Left lobe of liver (tissue), 2 donors: Measurements from ENCODE around the gene TSHZ3. TPM values are rescaled to one million over a fixed set of nuclear protein-coding genes. Genes with fewer than 3 reads are reported as not detected.

ENCODE experiments used
- ATAC-seq: fragments of 200-7000 bp; cut with Tn5 transposase; one replicate; pipeline ENCODE4 v1.9.1; 2020; ENCODE audit warnings: mild to moderate bottlenecking, moderate library complexity
- DNase-seq: peaks from one replicate; pipeline ENCODE4 v3.0.0-alpha.2; 2020; ENCODE audit warnings: low spot score
- total RNA-seq: library from RNA; stranded (reverse); gene quantifications from one replicate; pipeline ENCODE4 v1.2.1, GENCODE V29; 2021
- donor health status: DM: no; HTN: no; CAD: no; lungs with moderate emphysema.
- donor health status: DM: no; HTN: yes; CAD: no.

TSHZ3 gene
- total RNA-seq, 1 donor from 2014 or later, result 1.1 TPM

- peak; percentile 8 for DNase-seq
- ATAC-seq, result no peak
Measured at GRCh38 chr19:31337008-31337914, 12.0 kb downstream of the TSHZ3 start.

GRCh38 chr19:31335716-31336115, 13.5 kb downstream of the TSHZ3 start:
- ATAC-seq (no peak), DNase-seq (no peak)

GRCh38 chr19:31334849-31335624, 14.2 kb downstream of the TSHZ3 start:
- ATAC-seq (no peak), DNase-seq (no peak)

GRCh38 chr19:31334101-31334848, 15.0 kb downstream of the TSHZ3 start:
- DNase-seq (no peak), ATAC-seq (no peak)

DNA sequence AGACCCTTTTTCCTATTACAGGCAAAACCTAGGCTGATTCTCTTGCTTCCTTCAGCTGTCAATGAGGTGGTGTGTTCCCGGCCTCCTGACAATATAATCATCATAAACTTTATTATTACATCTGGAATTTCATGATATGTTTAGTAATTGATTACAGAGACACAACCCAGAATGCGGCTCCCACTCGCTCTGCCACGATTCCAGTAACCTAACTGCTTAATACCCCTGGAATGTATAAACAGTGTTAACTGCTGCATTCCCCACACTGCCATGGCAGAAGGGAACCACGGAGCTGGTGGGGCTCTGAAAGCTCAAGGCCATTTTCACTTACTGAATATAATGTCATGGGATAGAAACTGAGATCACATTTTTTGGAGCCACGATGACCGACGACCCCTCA, 17.1 kb downstream of the TSHZ3 start:
- ATAC-seq, result no peak
- no peak for DNase-seq

GRCh38 chr19:31331536-31331935, 17.7 kb downstream of the TSHZ3 start:
- no peak for DNase-seq

DNA sequence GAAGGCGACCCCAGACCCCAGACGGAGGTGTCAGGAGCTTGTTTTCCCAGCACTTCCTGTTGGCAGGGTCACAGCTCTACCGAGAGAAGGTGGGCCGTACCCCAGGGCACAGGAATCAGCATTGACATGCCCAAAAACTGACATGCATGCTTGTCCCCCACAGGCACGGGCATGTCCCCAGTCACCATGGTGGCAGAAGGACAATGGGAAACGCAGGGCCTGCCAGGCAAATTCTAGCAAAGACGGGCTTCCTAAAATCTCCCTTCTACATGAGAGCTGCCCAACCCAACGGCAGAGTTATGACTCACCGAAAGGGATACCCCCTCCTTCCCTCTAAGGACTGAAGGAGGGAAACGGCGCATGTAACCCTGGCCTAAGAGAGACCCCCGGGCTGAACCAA, 18.5 kb downstream of the TSHZ3 start:
- ATAC-seq, result no peak
- DNase-seq, result no peak

More at GRCh38 chr19:31331536-31331935, 17.7 kb downstream of the TSHZ3 start:
- ATAC-seq, result no peak

DNA sequence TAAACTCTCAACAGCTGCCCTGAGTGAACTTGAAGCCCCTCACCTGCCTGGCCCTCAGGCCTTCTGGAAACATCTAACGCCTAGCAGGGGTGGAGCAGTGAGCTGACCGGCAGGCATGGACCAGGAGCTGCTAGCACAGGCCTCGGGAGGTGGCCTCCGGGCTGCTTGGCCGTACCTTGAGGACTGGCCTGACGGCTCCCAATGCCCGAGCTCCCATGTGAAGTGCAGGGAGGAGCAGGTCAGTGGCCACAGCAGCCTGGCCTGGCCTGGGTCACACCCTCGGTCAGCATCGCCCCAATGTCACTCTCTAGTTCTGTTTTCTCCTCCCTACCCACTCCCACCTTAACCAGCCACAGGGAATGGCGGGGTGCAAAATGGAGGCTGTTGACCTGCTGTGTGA, 19.0 kb downstream of the TSHZ3 start:
- peak; percentile 23 for ATAC-seq
- DNase-seq, result peak; percentile 26

- peak; percentile 49 for ATAC-seq
- no peak for DNase-seq
Measured at GRCh38 chr19:31329819-31330218, 19.4 kb downstream of the TSHZ3 start.

DNA sequence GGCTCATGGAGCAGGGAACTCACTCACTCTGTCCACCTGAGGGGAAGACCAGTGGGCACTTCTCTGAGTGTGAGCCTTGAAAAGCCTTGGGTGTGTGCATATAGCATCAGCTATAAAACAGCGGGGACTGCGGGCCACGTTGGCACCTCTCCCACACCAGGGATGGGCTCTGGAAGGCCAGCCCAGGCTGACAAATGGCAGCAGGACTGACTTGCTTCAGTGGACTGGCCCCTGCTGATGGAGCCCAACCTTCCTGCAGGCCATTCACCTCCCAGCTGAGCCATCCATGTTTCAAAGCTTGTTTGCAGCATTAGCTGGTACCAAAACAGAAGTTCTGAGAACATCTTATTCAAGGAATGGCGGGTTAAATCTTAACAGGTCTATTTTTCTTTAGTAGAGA, 21.0 kb downstream of the TSHZ3 start:
- no peak for ATAC-seq
- DNase-seq, result peak; percentile 39

- DNase-seq (peak; percentile 11), ATAC-seq (no peak)
Measured at GRCh38 chr19:31326329-31327028, 22.8 kb downstream of the TSHZ3 start.

- ATAC-seq, result no peak
Measured at GRCh38 chr19:31325342-31325741, 23.9 kb downstream of the TSHZ3 start.

GRCh38 chr19:31319465-31319864, 29.8 kb downstream of the TSHZ3 start:
- ATAC-seq (no peak), DNase-seq (peak; percentile 21)

More at GRCh38 chr19:31325342-31325741, 23.9 kb downstream of the TSHZ3 start:
- peak; percentile 15 for DNase-seq

GRCh38 chr19:31318790-31319425, 30.3 kb downstream of the TSHZ3 start:
- ATAC-seq (no peak), DNase-seq (no peak)

DNA sequence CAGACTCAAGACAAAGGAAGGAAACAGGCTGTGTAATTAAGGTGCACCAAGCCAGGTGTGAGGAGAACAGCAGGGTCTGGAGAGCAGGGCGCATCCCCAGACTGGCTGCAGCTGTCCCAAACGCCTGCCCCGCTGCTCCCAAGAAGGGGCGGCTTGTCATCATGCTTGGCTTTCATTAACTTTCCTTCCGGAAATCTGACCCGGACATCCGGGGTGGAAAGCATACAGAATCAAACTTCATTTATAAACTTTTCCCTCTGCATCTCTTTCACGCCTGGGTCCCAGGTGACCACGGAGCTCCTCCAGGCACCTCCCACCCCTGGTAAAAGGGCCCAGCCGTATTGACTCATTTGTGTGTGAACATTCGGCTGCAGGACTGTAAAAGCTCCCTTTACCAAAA, 31.7 kb downstream of the TSHZ3 start:
- ATAC-seq, result no peak
- peak; percentile 28 for DNase-seq

GRCh38 chr19:31317093-31317492, 32.1 kb downstream of the TSHZ3 start:
- DNase-seq (no peak), ATAC-seq (no peak)

DNA sequence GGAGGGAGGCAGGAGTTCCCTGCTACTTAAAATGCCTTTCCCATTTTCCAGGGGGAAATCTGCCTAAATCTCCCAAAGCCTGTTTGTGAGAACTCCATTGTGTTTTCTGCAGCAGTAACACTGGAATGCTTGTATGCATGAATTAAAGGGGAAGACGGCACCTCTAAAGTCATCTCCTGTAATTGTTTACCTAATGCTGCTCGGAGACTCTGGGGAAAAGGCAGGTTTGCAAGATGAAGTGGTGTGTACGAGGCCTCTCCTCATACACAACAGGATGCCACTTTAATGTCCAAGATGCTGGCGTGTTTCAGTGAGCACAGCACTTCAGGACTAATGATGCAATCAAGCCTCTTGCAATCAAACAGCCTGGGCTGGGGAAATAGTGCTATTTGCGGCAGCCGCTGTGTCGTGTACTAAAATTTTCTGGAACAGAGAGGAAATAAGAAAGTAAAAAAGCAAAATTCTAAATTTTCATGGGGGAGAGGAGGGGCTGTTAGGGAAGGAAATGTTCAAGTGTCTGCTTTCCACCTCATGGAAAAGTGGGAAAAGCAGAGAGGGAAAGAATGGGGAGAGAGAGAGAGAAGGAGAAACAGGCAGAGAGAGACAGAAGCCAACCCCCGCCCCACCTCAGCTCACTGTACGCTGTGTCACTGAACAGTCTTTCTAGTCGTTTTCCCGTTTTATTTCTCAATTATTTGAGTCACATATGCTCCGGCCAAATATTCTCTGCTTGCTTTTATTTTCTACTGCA, 32.9 kb downstream of the TSHZ3 start:
- DNase-seq (no peak), ATAC-seq (no peak)

DNA sequence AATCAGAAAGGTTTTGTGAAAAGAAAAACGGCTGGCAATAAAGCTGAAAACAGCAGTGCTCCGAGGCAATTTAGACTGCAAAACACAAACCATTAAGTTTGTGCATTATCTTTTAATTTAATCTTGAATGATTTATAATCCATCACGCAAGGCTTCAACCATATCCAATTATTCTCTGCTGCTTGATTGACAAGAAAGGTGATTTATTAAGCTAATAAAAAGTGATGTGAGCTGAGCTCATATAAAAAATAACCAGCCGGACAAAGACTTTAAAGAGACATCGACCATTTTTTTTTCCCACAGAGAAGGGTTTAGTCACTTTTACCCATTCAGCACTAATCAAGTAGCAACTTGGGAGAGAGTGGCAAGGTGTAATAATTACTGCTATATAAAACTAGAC, 33.6 kb downstream of the TSHZ3 start:
- no peak for ATAC-seq
- no peak for DNase-seq
